Fibroblast of peridontal ligament (primary cell): ENCODE measurements around the gene PTCRA.
A peak's percentile ranks its signal among the peaks of the same experiment; 100 is the strongest.
"Not testable (repeated sequence)": the region's sequence is repeated elsewhere in the genome, so short reads cannot be mapped to it uniquely, and the experiment has no call there.

Experiments used
- DNase-seq: peaks from one replicate; pipeline ENCODE4 v3.0.0-alpha.2; 2010; ENCODE audit errors: extremely low read depth

PTCRA gene

GRCh38 chr6:42915732-42916131 lies at the start of gene PTCRA:
TSS of gene PTCRA (plus strand) at chr6:42916053. CDS start at chr6:42916070, 17 bp downstream.
- DNase-seq = no peak

- DNase-seq = no peak
These were observed 45.5 kb upstream of the PTCRA start for GRCh38 chr6:42870145-42870936.

GRCh38 chr6:42871711-42872110 lies 44.1 kb upstream of the PTCRA start:
- no peak for DNase-seq

DNA sequence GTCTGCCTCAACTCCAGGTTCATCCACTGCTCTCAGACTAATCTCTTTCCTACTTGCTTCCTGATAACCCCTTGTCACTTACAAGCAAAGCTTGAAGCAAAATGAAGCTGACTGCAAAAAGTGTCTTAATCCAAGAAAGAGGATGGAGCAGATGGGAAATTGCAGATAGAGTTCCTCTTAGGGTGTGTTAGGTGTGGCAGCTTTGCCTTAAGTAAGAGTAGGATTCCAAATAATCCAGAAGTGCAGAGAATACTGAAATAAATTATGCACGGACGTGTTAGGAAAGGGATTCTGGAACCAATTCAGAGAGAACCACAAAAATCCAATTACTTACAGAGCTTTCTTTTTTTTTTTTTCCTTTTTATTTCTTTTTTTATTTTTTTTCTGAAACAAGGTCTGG lies 42.5 kb upstream of the PTCRA start:
- no peak for DNase-seq

DNA sequence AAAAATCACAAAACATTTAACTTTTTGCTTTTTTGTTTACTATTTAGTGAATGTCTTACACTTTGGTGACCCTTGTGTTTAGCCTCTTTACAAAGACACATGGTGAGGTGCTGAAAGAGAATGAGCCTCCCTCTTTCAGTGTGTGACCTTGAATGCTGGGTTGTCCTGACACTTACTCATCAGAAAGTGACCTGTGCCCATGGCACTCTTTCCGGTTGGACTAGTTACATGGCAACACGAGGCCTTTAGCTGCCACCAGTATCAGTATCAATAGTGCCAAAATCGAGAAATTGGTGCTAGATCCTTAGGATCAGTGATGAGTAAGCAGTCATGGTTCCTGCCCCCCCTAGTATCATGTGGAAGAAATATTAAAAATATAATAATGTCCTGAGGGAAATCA lies 38.2 kb upstream of the PTCRA start:
- no peak for DNase-seq

GRCh38 chr6:42879372-42880239 lies 36.2 kb upstream of the PTCRA start, which contains the start of gene RPL7L1:
TSS of gene RPL7L1 (plus strand) at chr6:42879616. CDS start at chr6:42879911, 295 bp downstream.
- peak; percentile 91 for DNase-seq

DNA sequence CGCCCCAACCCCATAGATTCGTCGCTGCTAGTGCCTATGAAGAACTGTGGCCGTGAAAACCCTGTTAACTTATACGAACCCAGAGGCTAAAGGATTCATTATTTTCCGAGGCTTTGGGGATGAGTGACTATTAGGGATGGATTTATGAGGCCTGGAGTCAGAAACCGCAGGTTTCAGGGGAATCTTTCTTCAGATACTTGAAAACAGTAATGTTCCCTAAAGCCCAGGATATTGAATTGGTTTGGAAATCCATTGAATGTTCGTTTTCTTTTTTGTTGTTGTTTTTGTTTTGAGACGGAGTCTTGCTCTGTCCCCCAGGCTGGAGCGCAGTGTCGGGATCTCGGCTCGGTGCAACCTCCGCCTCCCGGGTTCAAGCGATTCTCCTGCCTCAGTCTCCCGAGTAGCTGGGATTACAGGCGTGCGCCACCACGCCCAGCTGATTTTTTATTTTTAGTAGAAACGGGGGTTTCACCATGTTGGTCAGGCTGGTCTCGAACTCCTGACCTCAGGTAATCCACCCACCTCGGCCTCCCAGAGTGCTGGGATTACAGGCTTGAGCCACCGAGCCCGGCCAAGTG lies 35.5 kb upstream of the PTCRA start:
- DNase-seq = not testable (repeated sequence)

GRCh38 chr6:42880871-42881270 lies 35.0 kb upstream of the PTCRA start:
- not testable (repeated sequence) for DNase-seq

- DNase-seq = no peak
These were observed 30.2 kb upstream of the PTCRA start for GRCh38 chr6:42885702-42886101.

DNA sequence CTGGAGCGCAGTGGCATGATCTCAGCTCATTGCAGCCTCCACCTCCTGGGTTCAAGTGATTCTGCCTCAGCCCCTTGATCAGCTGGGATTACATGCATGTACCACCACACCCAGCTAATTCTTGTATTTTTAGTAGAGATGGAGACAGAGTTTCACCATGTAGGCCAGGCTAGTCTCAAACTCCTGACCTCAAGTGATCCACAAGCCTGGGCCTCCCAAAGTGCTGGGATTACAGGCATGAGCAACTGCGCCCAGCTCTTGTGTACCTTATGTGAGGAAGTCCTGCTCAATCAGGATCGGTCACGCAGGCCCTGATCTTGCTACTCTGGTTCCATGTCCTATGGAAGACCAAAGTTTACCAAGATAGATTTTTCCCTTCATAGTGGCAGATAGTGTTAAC lies 27.7 kb upstream of the PTCRA start:
- not testable (repeated sequence) for DNase-seq

- no peak for DNase-seq
These were observed 26.0 kb upstream of the PTCRA start for GRCh38 chr6:42889815-42890214.

DNA sequence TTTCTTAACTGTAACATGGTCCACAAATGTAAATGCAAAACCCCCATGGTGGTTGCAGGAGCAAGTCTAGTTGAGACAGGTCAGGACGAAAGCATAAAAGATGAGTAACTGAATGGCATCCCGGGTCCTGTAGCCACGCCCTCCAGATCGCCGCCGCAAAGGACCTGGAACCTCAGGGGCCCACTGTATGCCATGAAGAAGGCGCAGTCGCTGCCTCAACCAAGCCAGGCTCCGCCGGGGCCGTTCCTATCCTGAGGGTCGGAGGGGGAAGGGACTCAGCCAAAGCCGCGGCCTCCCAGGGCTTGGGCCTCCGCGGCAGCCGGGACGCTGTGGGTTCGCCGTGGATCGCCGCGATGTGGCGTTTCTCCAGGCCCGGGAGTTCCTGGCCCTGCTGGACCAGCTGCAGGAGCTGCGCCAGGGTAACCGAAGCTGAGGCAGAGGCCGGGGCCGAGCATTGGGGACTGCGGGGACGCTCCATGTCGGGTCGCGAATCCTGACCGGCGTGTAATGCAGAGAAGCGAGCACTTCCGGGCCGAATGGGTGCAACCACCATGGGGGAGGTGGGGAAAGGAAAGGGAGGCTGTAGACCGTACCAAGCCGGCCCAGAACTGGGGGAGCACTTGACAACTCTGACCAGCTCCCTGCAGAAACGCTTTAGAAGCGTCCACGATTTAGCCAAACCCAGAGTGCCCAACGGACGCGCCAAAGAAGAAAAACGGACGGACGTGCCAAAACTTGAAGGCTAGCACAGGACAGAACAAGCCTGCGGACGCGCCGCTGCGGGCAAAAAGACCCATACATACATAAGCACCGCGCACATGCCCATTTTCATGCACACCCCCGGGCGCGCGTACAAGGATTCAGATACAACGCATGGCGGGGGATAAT lies 25.3 kb upstream of the PTCRA start:
- peak; percentile 97 for DNase-seq

GRCh38 chr6:42891199-42891722 lies 24.6 kb upstream of the PTCRA start:
- DNase-seq = no peak

- not testable (repeated sequence) for DNase-seq
These were observed 21.6 kb upstream of the PTCRA start for GRCh38 chr6:42894041-42894828.

DNA sequence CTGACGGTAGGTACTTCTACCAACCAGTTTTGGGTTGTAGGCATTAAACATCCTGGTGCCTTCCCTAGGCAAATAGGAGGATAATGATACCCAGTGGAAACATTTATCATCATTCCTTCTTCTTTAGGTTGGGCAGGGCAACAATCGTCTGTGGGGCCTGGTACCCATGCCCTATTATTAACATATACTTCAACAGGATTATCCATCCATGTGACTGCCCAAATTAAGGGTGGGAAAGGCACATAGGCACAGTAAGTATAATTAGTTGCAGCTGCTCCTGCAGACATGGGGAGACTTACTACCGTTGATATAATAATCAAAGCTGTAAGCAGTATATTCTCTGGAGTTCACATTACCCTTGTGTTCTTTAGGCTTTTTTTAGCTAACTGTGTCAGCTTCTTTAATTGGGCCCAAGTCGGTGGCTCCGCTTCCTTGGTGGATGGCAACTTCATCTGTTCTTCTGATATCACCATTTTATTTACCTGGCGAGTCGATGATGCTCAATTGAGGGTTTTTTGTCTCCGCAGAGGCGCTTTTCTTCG lies 19.6 kb upstream of the PTCRA start:
- no peak for DNase-seq

DNA sequence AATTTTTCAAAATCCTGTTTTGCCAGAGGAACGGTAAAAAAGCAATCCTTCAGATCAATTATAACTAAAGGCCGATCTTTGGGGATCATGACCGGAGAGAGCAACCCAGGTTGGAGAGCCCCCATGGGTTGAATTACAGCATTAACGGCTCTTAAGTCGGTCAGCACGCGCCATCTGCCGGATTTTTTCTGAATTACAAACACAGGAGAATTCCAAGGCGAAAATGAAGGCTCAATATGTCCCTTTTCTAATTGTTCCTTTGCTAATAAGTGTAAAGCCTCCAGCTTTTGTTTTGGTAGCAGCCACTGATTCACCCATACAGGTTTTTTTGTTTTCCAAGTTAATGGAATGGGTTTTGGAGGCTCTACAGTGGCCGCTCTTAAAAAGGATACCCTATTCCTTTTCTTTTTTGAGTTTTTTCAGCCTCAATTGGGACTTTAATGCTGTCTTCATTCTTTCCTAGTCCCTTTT lies 16.9 kb upstream of the PTCRA start:
- DNase-seq = peak; percentile 75

- no peak for DNase-seq
These were observed 16.0 kb upstream of the PTCRA start for GRCh38 chr6:42899871-42900270.

GRCh38 chr6:42901538-42901957 lies 14.3 kb upstream of the PTCRA start:
- peak; percentile 89 for DNase-seq

- not testable (repeated sequence) for DNase-seq
These were observed 13.2 kb upstream of the PTCRA start for GRCh38 chr6:42902429-42903263.
